IMR-90 (cell line): ENCODE results near the gene LCN12. TPM values are rescaled to one million over a fixed set of nuclear protein-coding genes. Genes with fewer than 3 reads are reported as not detected.

Source experiments
- ATAC-seq: fragments of 200-7000 bp; cut with Tn5 transposase; 2 replicates; pipeline ENCODE4 v1.9.1; 2020; ENCODE audit warnings: low read depth, mild to moderate bottlenecking, moderate library complexity
- BruUV-seq: library from RNA; stranded (reverse); fragments of 400-500 nt; replicated peaks from 2 replicates; lab custom pipeline; 2021; lab: Mats Ljungman, UMichigan
- CTCF ChIA-PET: fragments of 300-600 bp; formaldehyde crosslinking; extraction: SDS; loops from one replicate; lab custom pipeline; 2021; ENCODE audit warnings: antibody characterized with exemption; lab: Yijun Ruan, JAX
- POLR2A ChIA-PET: fragments of 300-600 bp; sonication (Branson Sonifier 250); formaldehyde crosslinking; loops from one replicate; lab custom pipeline; 2022; ENCODE audit warnings: antibody characterized with exemption; ENCODE audit not compliant: unreplicated experiment; lab: Charles Lee
- DNase-seq: peaks from one replicate; pipeline ENCODE4 v3.0.0; 2013
- H2AFZ ChIP-seq: replicated peaks from 2 replicates; pipeline ENCODE3; 2013; ENCODE audit warnings: low read length, mild to moderate bottlenecking; ENCODE audit not compliant: poor library complexity
- H2AK5ac ChIP-seq: 2 replicates; pipeline ENCODE4 v1.6.1; 2013; ENCODE audit warnings: low read depth, low read length, inconsistent platforms
- H2AK9ac ChIP-seq: replicated peaks from 2 replicates; pipeline ENCODE3; 2013; ENCODE audit warnings: mild to moderate bottlenecking, low read depth, low read length, moderate library complexity; ENCODE audit not compliant: poor library complexity
- H2BK120ac ChIP-seq: 2 replicates; pipeline ENCODE4 v1.6.1; 2013; ENCODE audit warnings: low read depth, low read length, inconsistent platforms
- H2BK15ac ChIP-seq: 3 replicates; pipeline ENCODE4 v1.6.1; 2013; ENCODE audit warnings: low read depth, low read length, inconsistent platforms
- H2BK20ac ChIP-seq: 2 replicates; pipeline ENCODE4 v1.6.1; 2013; ENCODE audit warnings: low read depth, mild to moderate bottlenecking, inconsistent platforms, low read length, moderate library complexity
- H2BK5ac ChIP-seq: 2 replicates; pipeline ENCODE4 v1.6.1; 2013; ENCODE audit warnings: mild to moderate bottlenecking, low read depth, low read length, inconsistent platforms; ENCODE audit not compliant: poor library complexity, severe bottlenecking
- H3K14ac ChIP-seq: replicated peaks from 2 replicates; pipeline ENCODE4 v1.6.1; 2013; ENCODE audit warnings: low read depth, low read length, inconsistent platforms
- H3K18ac ChIP-seq: 2 replicates; pipeline ENCODE4 v1.6.1; 2013; ENCODE audit warnings: low read depth, low read length, control low read depth
- H3K23ac ChIP-seq: 2 replicates; pipeline ENCODE4 v1.6.1; 2013; ENCODE audit warnings: low read depth, low read length, inconsistent platforms
- H3K27ac ChIP-seq: 2 replicates; pipeline ENCODE4 v1.5.1; 2013; ENCODE audit warnings: mild to moderate bottlenecking, control low read depth, low read length; ENCODE audit not compliant: insufficient read depth
- H3K27me3 ChIP-seq: 2 replicates; pipeline ENCODE4 v1.6.1; 2013; ENCODE audit warnings: low read length; ENCODE audit not compliant: control insufficient read depth, insufficient read depth
- H3K36me3 ChIP-seq: 2 replicates; pipeline ENCODE4 v1.6.1; 2013; ENCODE audit warnings: low read length, mixed read lengths; ENCODE audit not compliant: control insufficient read depth, insufficient read depth
- H3K4ac ChIP-seq: 2 replicates; pipeline ENCODE4 v1.6.1; 2013; ENCODE audit warnings: low read depth, low read length, inconsistent platforms
- H3K4me1 ChIP-seq: 2 replicates; pipeline ENCODE4 v1.6.1; 2013; ENCODE audit warnings: low read length, mixed read lengths; ENCODE audit not compliant: control insufficient read depth, insufficient read depth
- H3K4me2 ChIP-seq: 2 replicates; pipeline ENCODE4 v1.6.1; 2013; ENCODE audit warnings: low read depth, mild to moderate bottlenecking, control low read depth, low read length, moderate library complexity
- H3K4me3 ChIP-seq: 2 replicates; pipeline ENCODE4 v1.5.1; 2013; ENCODE audit warnings: low read depth, mild to moderate bottlenecking, control low read depth, low read length, moderate library complexity; ENCODE audit not compliant: insufficient read depth
- H3K56ac ChIP-seq: 2 replicates; pipeline ENCODE4 v1.6.1; 2013; ENCODE audit warnings: low read length, inconsistent platforms; ENCODE audit not compliant: insufficient read depth; ENCODE audit errors: extremely low read depth
- H3K79me1 ChIP-seq, 2 experiments: 2 replicates each; pipeline ENCODE4 v1.6.1; 2013; ENCODE audit warnings: low read length in 2 of 2, inconsistent platforms in 1 of 2, low read depth in 1 of 2
- H3K9ac ChIP-seq: 2 replicates; pipeline ENCODE4 v1.6.1; 2013; ENCODE audit warnings: low read depth, low read length, control low read depth
- H3K9me1 ChIP-seq: 2 replicates; pipeline ENCODE4 v1.6.1; 2013; ENCODE audit warnings: low read length, inconsistent platforms; ENCODE audit not compliant: insufficient read depth
- H3K9me3 ChIP-seq: 2 replicates; pipeline ENCODE4 v1.6.1; 2013; ENCODE audit warnings: low read length; ENCODE audit not compliant: control insufficient read depth, insufficient read depth
- H4K20me1 ChIP-seq: 2 replicates; pipeline ENCODE4 v1.6.1; 2013; ENCODE audit warnings: low read length, inconsistent platforms; ENCODE audit not compliant: insufficient read depth
- H4K5ac ChIP-seq: 2 replicates; pipeline ENCODE4 v1.6.1; 2013; ENCODE audit warnings: mild to moderate bottlenecking, low read depth, low read length, control low read depth
- H4K8ac ChIP-seq, 2 experiments: 2 replicates each; pipeline ENCODE4 v1.6.1; 2013; ENCODE audit warnings: low read depth in 2 of 2, low read length in 2 of 2, control low read depth in 1 of 2, inconsistent platforms in 1 of 2
- H4K91ac ChIP-seq: 2 replicates; pipeline ENCODE4 v1.6.1; 2013; ENCODE audit warnings: low read depth, low read length, inconsistent platforms; ENCODE audit not compliant: insufficient read depth
- BHLHE40 ChIP-seq: fragments of 150-350 bp; IDR thresholded peaks from 2 replicates; pipeline ENCODE4 v1.6.1; 2016; ENCODE audit warnings: mild to moderate bottlenecking, low read depth, low read length
- CTCF ChIP-seq: conservative IDR thresholded peaks from 2 replicates; pipeline ENCODE4 v1.5.1; 2012; ENCODE audit warnings: mild to moderate bottlenecking, low read depth, low read length, improper control_type of control experiment
- ELK1 ChIP-seq: fragments of 150-350 bp; IDR thresholded peaks from 2 replicates; pipeline ENCODE4 v1.6.1; 2016; ENCODE audit warnings: low read depth, mild to moderate bottlenecking, low read length, moderate library complexity, borderline replicate concordance
- FOS ChIP-seq: fragments of 150-350 bp; IDR thresholded peaks from 2 replicates; pipeline ENCODE4 v1.6.1; 2016; ENCODE audit warnings: low read depth, low read length
- MAFK ChIP-seq: IDR thresholded peaks from 2 replicates; pipeline ENCODE4 v1.6.1; 2012; ENCODE audit warnings: low read depth, low read length, improper control_type of control experiment
- MAZ ChIP-seq: IDR thresholded peaks from 2 replicates; pipeline ENCODE4 v1.6.1; 2012; ENCODE audit warnings: low read depth, mild to moderate bottlenecking, low read length, improper control_type of control experiment, moderate library complexity, borderline replicate concordance
- MXI1 ChIP-seq: IDR thresholded peaks from 2 replicates; pipeline ENCODE4 v1.6.1; 2012; ENCODE audit warnings: low read depth, mild to moderate bottlenecking, low read length, moderate library complexity, borderline replicate concordance
- NFE2L2 ChIP-seq: fragments of 150-350 bp; IDR thresholded peaks from 2 replicates; pipeline ENCODE4 v1.6.1; 2016; ENCODE audit warnings: low read depth, mild to moderate bottlenecking, low read length
- POLR2A ChIP-seq: IDR thresholded peaks from 2 replicates; pipeline ENCODE4 v1.6.1; 2012; ENCODE audit warnings: mild to moderate bottlenecking, low read depth, low read length
- RAD21 ChIP-seq: IDR thresholded peaks from 2 replicates; pipeline ENCODE4 v1.6.1; 2012; ENCODE audit warnings: low read length, improper control_type of control experiment
- RCOR1 ChIP-seq: IDR thresholded peaks from 2 replicates; pipeline ENCODE4 v1.6.1; 2012; ENCODE audit warnings: mild to moderate bottlenecking, low read length, improper control_type of control experiment; ENCODE audit not compliant: insufficient replicate concordance
- RFX5 ChIP-seq: IDR thresholded peaks from 2 replicates; pipeline ENCODE4 v1.8.0; 2012; ENCODE audit warnings: low read depth, mild to moderate bottlenecking, low read length, moderate library complexity
- SMC3 ChIP-seq: fragments of 150-350 bp; IDR thresholded peaks from 2 replicates; pipeline ENCODE4 v1.6.1; 2016; ENCODE audit warnings: low read depth, mild to moderate bottlenecking, antibody characterized with exemption, low read length, moderate library complexity
- USF2 ChIP-seq: fragments of 150-350 bp; IDR thresholded peaks from 2 replicates; pipeline ENCODE4 v1.6.1; 2017; ENCODE audit warnings: mild to moderate bottlenecking, antibody characterized with exemption, low read length, low read depth
- WGBS, 2 experiments: methylation state at CpG; one replicate each; pipeline versions ENCODE4 v1.1.5 to v1.1.7; 2013; ENCODE audit warnings: missing lambda C conversion rate in 2 of 2; ENCODE audit not compliant: insufficient read length in 1 of 2; ENCODE audit errors: extremely low coverage in 2 of 2; 5-methylcytosine and 5-hydroxymethylcytosine counted together
- dilution Hi-C: fragments of 300-500 bp; cut with HindIII; formaldehyde crosslinking; loops from one replicate; pipeline ENCODE4 v1.14.3; 2018; ENCODE audit warnings: low sequenced_read_pairs; ENCODE audit not compliant: unreplicated experiment
- in situ Hi-C: fragments of 300-500 bp; cut with MboI; formaldehyde crosslinking; loops from 3 replicates; pipeline ENCODE4 v1.14.3; 2019; ENCODE audit warnings: low sequenced_read_pairs, inconsistent platforms, mixed read lengths
- intact Hi-C: fragments of 100-400 bp; cut with micrococcal nuclease; formaldehyde crosslinking; loops from 2 replicates; pipeline ENCODE4 v1.10.0; 2022
- polyA plus RNA-seq, 3 experiments: library from polyadenylated mRNA; depleted of rRNA; stranded (reverse); fragments of >200 nt; gene quantifications; 2 replicates each; pipeline ENCODE4 v1.2.3, GENCODE V29; 2012; ENCODE audit warnings: low replicate concordance in 1 of 3
- total RNA-seq: library from RNA; depleted of rRNA; stranded (reverse); fragments of >200 nt; gene quantifications from 2 replicates; pipeline ENCODE4 v1.2.3, GENCODE V29; 2012

LCN12 gene
- total and polyA plus RNA-seq, 2 of the 4 experiments (the other 2 are of a cell fraction), result 0.12 TPM; not detected in 1

- H3K4me2 ChIP-seq, result no peak overlapping the region
- no peak overlapping the region for H3K9ac ChIP-seq
- BruUV-seq, result no TSS peak
- no peak overlapping the region for H3K4me3 ChIP-seq
- H3K14ac ChIP-seq, result no peak overlapping the region
- H2BK120ac ChIP-seq, result no peak overlapping the region
- H2BK15ac ChIP-seq, result no peak overlapping the region
- H2BK20ac ChIP-seq, result no peak overlapping the region
- peaks cover 7% of the 10 kb centered on the region; the same call in 1 of the 2 replicates for H3K4me1 ChIP-seq
- no peak overlapping the region for H4K8ac ChIP-seq
- no peak overlapping the region for H4K91ac ChIP-seq
- no peak overlapping the region for H4K5ac ChIP-seq
- H3K18ac ChIP-seq, result no peak overlapping the region
- H3K4ac ChIP-seq, result no peak overlapping the region
- WGBS, 2 experiments, result 81% methylated on average over 12 of the region's 29 CpGs; no CpG with 5 or more reads in 1 of the 2 experiments
- dilution Hi-C loops (no loop called here), in situ Hi-C loops (no loop called here), intact Hi-C loops (no loop called here)
- H3K56ac ChIP-seq, result no peak overlapping the region
- no peak overlapping the region for H2AFZ ChIP-seq
- DNase-seq, result no peak
- H2AK9ac ChIP-seq, result no peak overlapping the region
- no peaks in the 10 kb centered on the region for H4K20me1 ChIP-seq
- H3K23ac ChIP-seq, result no peak overlapping the region
- peaks cover 17% of the 10 kb centered on the region; the same call in 1 of the 2 replicates for H3K27me3 ChIP-seq
- no peak overlapping the region for H3K27ac ChIP-seq
- no peak for ATAC-seq
- H3K79me1 ChIP-seq, result no peaks in the 10 kb centered on the region
- no peaks in the 10 kb centered on the region for H3K9me3 ChIP-seq
- H3K9me1 ChIP-seq, result no peaks in the 10 kb centered on the region
- CTCF ChIA-PET, result no interaction called here
- POLR2A ChIA-PET, result no interaction called here
- no peaks in the 10 kb centered on the region for H3K36me3 ChIP-seq
- H2BK5ac ChIP-seq, result no peak overlapping the region
- H2AK5ac ChIP-seq, result no peak overlapping the region
- no peak for TF ChIP-seq POLR2A
- TF ChIP-seq RAD21, result no peak
- no peak for TF ChIP-seq SMC3
- TF ChIP-seq USF2, result no peak
- no peak for TF ChIP-seq ELK1
- no peak for TF ChIP-seq MXI1
- no peak for TF ChIP-seq FOS
- TF ChIP-seq NFE2L2, result no peak
- TF ChIP-seq BHLHE40, result no peak
- no peak for TF ChIP-seq MAFK
- no peak for TF ChIP-seq MAZ
- TF ChIP-seq RFX5, result no peak
- no peak for TF ChIP-seq CTCF
- no peak for TF ChIP-seq RCOR1
Observed at GRCh38 chr9:136973618-136974617, 21.8 kb downstream of the LCN12 start.
